Calu3 (cell line): ENCODE data around the gene RHBDD1. TPM values are rescaled to one million over a fixed set of nuclear protein-coding genes. Genes with fewer than 3 reads are reported as not detected.

Experiments used
- BruUV-seq: library from RNA; stranded (reverse); fragments of 400-500 nt; replicated peaks from 2 replicates; lab custom pipeline; 2021; lab: Mats Ljungman, UMichigan
- CTCF ChIA-PET: fragments of 300-600 bp; sonication (Branson Sonifier 250); formaldehyde crosslinking; loops from one replicate; lab custom pipeline; 2022; ENCODE audit warnings: antibody characterized with exemption; lab: Charles Lee
- DNase-seq: peaks from one replicate; pipeline ENCODE4 v3.0.0; 2022
- H3K27ac Mint-ChIP-seq: one replicate; pipeline ENCODE4 v1.8.0; 2022; ENCODE audit warnings: mixed read lengths; ENCODE audit not compliant: unreplicated experiment
- H3K27me3 Mint-ChIP-seq: one replicate; pipeline ENCODE4 v1.8.0; 2022; ENCODE audit warnings: mixed read lengths; ENCODE audit not compliant: unreplicated experiment
- H3K36me3 Mint-ChIP-seq: one replicate; pipeline ENCODE4 v1.8.0; 2022; ENCODE audit warnings: mild to moderate bottlenecking, moderate library complexity, mixed read lengths; ENCODE audit not compliant: insufficient read depth, unreplicated experiment
- H3K4me1 Mint-ChIP-seq: one replicate; pipeline ENCODE4 v1.8.0; 2022; ENCODE audit warnings: mild to moderate bottlenecking, low read depth, mixed read lengths; ENCODE audit not compliant: unreplicated experiment
- H3K4me3 Mint-ChIP-seq: one replicate; pipeline ENCODE4 v1.8.0; 2022; ENCODE audit warnings: mild to moderate bottlenecking, low read depth, moderate library complexity, mixed read lengths; ENCODE audit not compliant: unreplicated experiment
- H3K9me3 Mint-ChIP-seq: one replicate; pipeline ENCODE4 v1.8.0; 2022; ENCODE audit warnings: low read depth, mixed read lengths; ENCODE audit not compliant: unreplicated experiment
- intact Hi-C: fragments of 100-400 bp; cut with micrococcal nuclease; formaldehyde crosslinking; loops from one replicate; pipeline ENCODE4 v1.10.0; 2022; ENCODE audit not compliant: unreplicated experiment
- total RNA-seq: library from RNA; stranded (reverse); gene quantifications from 2 replicates; pipeline ENCODE4 v1.2.3, GENCODE V29; 2022
- TF ChIP-seq, protein P1 (sequence below): fragments of 200-600 bp; IDR thresholded peaks from one replicate; pipeline ENCODE4 v1.8.0; 2022; ENCODE audit warnings: antibody characterized with exemption; ENCODE audit not compliant: unreplicated experiment

The RHBDD1 gene
- total RNA-seq, 1 experiment from 2014 or later, result 28.7 TPM

DNA sequence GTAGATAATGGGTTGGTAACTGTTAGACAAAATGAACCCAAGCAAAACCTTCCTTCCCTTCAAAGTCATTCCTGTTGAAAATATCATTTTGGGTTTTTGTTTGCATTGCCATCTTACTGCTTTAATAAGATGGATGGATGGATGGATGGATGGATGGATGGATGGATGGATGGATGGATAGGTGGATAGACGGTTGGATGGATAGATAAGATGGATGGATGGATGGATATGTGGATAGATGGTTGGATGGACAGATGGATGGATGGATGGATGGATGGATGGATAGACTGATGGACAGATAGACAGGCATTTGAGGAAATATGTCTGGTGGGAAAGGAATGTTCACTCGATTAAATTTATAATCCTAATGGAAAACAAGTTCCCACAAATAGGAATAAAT lies 194.9 kb downstream of the RHBDD1 start:
- BruUV-seq, result no TSS peak
- no peaks in the 10 kb centered on the region for H3K27me3 Mint-ChIP-seq
- H3K4me1 Mint-ChIP-seq, result no peaks in the 10 kb centered on the region
- intact Hi-C loops, result loop anchor here (10.0 kb wide), 1 partner anchor 194 kb away; no protein-coding TSS in a partner anchor
- no peaks in the 10 kb centered on the region for H3K36me3 Mint-ChIP-seq
- H3K9me3 Mint-ChIP-seq, result no peaks in the 10 kb centered on the region
- CTCF ChIA-PET, result no interaction called here
- H3K27ac Mint-ChIP-seq, result no peak overlapping the region
- no peak for DNase-seq
- TF ChIP-seq, protein P1, sequence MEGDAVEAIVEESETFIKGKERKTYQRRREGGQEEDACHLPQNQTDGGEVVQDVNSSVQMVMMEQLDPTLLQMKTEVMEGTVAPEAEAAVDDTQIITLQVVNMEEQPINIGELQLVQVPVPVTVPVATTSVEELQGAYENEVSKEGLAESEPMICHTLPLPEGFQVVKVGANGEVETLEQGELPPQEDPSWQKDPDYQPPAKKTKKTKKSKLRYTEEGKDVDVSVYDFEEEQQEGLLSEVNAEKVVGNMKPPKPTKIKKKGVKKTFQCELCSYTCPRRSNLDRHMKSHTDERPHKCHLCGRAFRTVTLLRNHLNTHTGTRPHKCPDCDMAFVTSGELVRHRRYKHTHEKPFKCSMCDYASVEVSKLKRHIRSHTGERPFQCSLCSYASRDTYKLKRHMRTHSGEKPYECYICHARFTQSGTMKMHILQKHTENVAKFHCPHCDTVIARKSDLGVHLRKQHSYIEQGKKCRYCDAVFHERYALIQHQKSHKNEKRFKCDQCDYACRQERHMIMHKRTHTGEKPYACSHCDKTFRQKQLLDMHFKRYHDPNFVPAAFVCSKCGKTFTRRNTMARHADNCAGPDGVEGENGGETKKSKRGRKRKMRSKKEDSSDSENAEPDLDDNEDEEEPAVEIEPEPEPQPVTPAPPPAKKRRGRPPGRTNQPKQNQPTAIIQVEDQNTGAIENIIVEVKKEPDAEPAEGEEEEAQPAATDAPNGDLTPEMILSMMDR, result no peak
- no peak overlapping the region for H3K4me3 Mint-ChIP-seq

DNA sequence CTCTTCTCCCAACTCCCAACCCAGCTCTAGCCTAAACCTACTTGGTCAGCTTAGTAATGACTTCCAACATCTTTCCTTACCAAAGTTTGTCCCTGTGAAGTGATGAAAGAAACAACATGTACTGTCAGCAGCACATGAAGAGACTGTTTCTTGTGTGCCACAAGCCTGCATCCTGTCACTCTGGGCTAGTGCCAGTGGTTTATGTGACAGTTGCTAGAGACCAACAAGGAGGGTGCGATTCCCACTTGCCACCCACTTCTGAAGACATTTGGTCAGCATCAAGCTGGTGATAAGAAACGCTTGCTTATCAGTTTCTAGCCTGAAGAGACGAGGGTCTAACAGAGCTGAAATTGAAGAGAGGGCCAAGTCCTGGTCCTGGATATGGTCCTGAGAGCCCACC lies 195.5 kb downstream of the RHBDD1 start:
- DNase-seq, result no peak
- no peak overlapping the region for H3K4me3 Mint-ChIP-seq
- BruUV-seq, result no TSS peak
- no peaks in the 10 kb centered on the region for H3K36me3 Mint-ChIP-seq
- no peak overlapping the region for H3K27ac Mint-ChIP-seq
- TF ChIP-seq, protein P1, result no peak
- intact Hi-C loops, result loop anchor here (10.0 kb wide), 1 partner anchor 193 kb away; no protein-coding TSS in a partner anchor
- no peaks in the 10 kb centered on the region for H3K9me3 Mint-ChIP-seq
- no peaks in the 10 kb centered on the region for H3K27me3 Mint-ChIP-seq
- no peaks in the 10 kb centered on the region for H3K4me1 Mint-ChIP-seq
- CTCF ChIA-PET, result no interaction called here

DNA sequence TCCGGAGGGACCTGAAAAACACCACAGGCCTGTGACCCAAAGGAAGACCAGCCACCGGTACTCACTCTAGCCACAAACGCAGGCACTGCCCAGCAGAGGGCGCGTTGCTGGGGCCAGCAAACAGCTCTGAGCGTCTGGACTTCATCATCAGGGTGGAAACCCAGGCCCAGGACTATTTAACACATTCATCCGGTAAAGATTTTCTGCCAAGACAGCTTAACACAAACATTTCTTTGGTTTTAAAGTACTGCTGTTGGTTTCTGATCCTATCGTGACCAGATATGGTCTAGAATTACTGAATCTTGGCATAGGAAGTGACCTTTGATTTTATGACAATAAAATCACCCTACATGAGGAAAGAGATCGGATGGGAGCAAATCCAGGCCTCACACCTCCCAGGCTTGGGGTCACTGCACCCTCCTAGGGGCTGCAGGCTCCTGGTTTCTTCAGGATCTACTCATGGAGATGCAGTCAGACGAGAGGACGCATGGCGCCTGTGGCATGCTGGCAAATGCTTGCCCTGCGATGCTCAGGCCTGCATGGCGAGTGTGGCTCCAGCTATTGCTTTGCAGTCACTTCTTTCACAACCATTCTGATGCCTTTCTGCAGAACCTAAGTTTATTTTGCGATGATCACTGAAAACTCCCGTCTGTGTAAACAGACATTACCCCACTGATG lies 197.8 kb downstream of the RHBDD1 start:
- TF ChIP-seq, protein P1, result peak; percentile 65
- Mint-ChIP-seq H3K4me3 (no peak overlapping the region), H3K27ac (no peak overlapping the region), H3K36me3 (no peaks in the 10 kb centered on the region), H3K27me3 (no peaks in the 10 kb centered on the region), H3K9me3 (no peaks in the 10 kb centered on the region), H3K4me1 (no peaks in the 10 kb centered on the region)
- DNase-seq, result peak; percentile 56
- CTCF ChIA-PET, result interaction anchor here (0.7 kb wide), 1 partner anchor 698 kb away, joined by 4 read pairs; no protein-coding TSS in a partner anchor
- no TSS peak for BruUV-seq
- intact Hi-C loops, result loop anchor here (10.0 kb wide), 1 partner anchor 191 kb away; no protein-coding TSS in a partner anchor

DNA sequence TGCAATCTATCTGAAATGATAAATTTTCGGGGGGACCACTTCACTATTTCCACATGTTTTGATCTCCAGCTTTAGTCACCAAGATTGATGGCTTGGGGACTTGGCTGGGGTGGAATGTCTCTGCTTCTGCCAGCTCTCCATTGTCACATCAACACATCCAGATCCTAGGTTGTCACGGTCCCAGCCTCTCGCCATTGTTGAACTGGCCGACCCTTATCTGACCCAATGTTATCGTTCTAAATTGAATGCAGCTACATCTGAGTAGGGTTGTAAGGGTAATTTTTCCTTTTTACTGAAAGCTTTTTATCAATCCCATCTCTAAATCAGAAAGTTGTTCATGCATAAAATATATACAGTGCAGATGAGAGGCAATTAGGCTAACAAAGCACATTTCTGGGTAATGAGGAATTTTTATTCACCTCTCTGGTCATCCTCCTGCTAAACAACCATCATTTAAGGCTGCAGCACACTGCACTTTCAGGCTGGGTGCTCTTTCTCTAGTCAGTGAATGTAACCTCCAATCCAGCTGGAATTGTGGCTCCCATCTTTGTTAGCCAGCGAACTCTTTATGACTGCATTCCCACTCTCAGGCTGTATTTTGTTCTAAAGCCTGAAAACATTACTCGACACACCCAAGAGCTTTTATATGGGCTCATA lies 200.0 kb downstream of the RHBDD1 start:
- no peaks in the 10 kb centered on the region for H3K27me3 Mint-ChIP-seq
- CTCF ChIA-PET, result no interaction called here
- TF ChIP-seq, protein P1, result no peak
- intact Hi-C loops, result loop anchor here (10.0 kb wide), 1 partner anchor 189 kb away; no protein-coding TSS in a partner anchor
- no peak overlapping the region for H3K27ac Mint-ChIP-seq
- no peaks in the 10 kb centered on the region for H3K36me3 Mint-ChIP-seq
- H3K4me3 Mint-ChIP-seq, result no peak overlapping the region
- H3K4me1 Mint-ChIP-seq, result no peaks in the 10 kb centered on the region
- DNase-seq, result no peak
- no peaks in the 10 kb centered on the region for H3K9me3 Mint-ChIP-seq
- BruUV-seq, result no TSS peak
